Activated naive CD8-positive, alpha-beta T cell treated with anti-CD3 and anti-CD28 coated beads, Interleukin-2, amount 50 U/mL, for 24 hours (primary cell): ENCODE measurements around the gene HDAC7.
A peak's percentile ranks its signal among the peaks of the same experiment; 100 is the strongest.

Experiments used
- ATAC-seq: fragments of 150-1000 bp; cut with Tn5 transposase; one replicate; pipeline ENCODE4 v1.10.0; 2021
- DNase-seq: peaks from one replicate; pipeline ENCODE4 v3.0.0; 2021
- H3K27ac Mint-ChIP-seq: one replicate; pipeline ENCODE4 v1.8.0; 2021; ENCODE audit warnings: mild to moderate bottlenecking, mixed read lengths
- H3K27me3 Mint-ChIP-seq: one replicate; pipeline ENCODE4 v1.8.0; 2021; ENCODE audit warnings: mixed read lengths
- H3K36me3 Mint-ChIP-seq: one replicate; pipeline ENCODE4 v1.8.0; 2021; ENCODE audit warnings: low read depth, mixed read lengths
- H3K4me1 Mint-ChIP-seq: one replicate; pipeline ENCODE4 v1.8.0; 2021; ENCODE audit warnings: mixed read lengths
- H3K4me3 Mint-ChIP-seq: one replicate; pipeline ENCODE4 v1.8.0; 2021; ENCODE audit warnings: mild to moderate bottlenecking, moderate library complexity, mixed read lengths
- H3K9me3 Mint-ChIP-seq: one replicate; pipeline ENCODE4 v1.8.0; 2021; ENCODE audit warnings: mixed read lengths

The HDAC7 gene

DNA sequence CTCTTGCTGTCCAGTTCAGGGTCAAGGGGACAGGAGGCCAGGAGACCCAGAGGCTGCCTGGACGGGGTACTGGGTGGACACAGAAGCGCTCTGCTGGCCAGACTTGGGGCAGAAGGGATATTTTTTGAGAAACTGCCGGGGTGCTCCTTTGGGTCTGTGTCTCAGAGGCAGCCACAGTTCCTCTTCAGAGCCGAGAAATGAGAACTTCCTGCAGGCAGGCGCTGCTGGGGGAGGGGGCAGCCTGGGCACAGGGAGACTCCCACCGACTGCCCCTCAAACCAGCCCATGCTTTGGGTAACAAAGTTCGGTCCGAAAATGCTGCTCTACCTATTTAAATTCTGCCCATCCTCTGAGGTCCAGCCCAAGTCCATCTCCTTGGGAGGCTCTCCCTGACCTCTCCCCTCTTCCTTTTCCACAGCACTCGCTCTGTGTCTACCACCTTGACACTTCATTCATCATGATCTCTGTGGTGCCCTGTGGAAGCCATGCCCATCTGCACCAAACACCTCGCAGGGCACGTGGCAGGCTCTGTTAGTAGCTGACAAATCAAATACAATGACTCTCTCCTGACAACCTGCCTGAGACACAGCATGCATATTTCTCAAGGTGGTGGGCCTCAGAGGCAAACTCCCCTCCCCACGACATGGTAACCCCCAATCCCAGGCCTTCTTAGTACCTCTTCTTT lies 16.4 kb downstream of the HDAC7 start:
- ATAC-seq (no peak), DNase-seq (no peak)
- no peaks in the 10 kb centered on the region for H3K27me3 Mint-ChIP-seq
- H3K27ac Mint-ChIP-seq: peak overlapping the region; percentile 93
- H3K9me3 Mint-ChIP-seq: no peaks in the 10 kb centered on the region
- peaks cover 89% of the 10 kb centered on the region for H3K4me1 Mint-ChIP-seq
- peaks cover 36% of the 10 kb centered on the region for H3K36me3 Mint-ChIP-seq
- peak overlapping the region; percentile 16 for H3K4me3 Mint-ChIP-seq

DNA sequence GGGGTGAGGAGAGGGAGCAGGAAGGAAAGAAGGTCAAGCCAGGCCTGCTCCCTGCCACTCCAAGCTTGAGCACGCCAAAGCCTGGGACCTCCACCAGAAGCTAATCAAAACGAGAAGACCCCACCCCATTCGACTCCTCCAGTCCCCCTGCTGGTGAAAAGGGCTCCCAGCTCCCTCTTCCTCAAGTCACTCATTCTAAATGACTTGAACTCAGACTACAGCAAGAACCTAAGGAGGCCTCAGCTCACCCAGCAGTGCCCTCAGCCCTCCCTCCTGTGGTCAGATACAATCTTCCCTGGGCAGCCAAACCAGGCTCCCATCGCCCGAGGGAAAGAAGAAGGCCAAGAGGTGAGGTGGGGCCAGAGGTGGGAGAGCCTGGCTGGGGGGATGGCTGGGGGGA lies 17.4 kb downstream of the HDAC7 start:
- H3K27me3 Mint-ChIP-seq: no peaks in the 10 kb centered on the region
- ATAC-seq (no peak), DNase-seq (no peak)
- H3K36me3 Mint-ChIP-seq: peaks cover 36% of the 10 kb centered on the region
- H3K9me3 Mint-ChIP-seq: no peaks in the 10 kb centered on the region
- peak overlapping the region; percentile 93 for H3K27ac Mint-ChIP-seq
- no peak overlapping the region for H3K4me3 Mint-ChIP-seq
- peaks cover 81% of the 10 kb centered on the region for H3K4me1 Mint-ChIP-seq

DNA sequence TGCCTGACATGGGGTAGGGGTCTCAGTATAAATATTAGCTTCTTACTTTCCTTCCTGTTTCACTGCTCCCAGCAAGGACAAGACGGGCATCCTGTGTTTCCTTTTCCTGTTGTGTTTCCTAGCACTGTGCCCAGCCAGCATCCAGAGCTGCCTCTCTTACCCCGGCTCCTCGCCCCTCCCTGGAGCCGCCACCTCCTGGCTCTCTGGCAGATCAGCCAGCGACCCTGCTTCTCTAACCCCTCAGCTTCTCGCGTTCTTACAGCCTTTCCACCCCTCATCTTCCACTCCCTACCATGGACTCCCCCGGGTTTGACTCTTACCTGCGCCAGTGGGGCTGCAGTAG lies 17.8 kb downstream of the HDAC7 start:
- Mint-ChIP-seq H3K27me3 (no peaks in the 10 kb centered on the region), H3K36me3 (peaks cover 33% of the 10 kb centered on the region), H3K4me3 (no peak overlapping the region)

DNA sequence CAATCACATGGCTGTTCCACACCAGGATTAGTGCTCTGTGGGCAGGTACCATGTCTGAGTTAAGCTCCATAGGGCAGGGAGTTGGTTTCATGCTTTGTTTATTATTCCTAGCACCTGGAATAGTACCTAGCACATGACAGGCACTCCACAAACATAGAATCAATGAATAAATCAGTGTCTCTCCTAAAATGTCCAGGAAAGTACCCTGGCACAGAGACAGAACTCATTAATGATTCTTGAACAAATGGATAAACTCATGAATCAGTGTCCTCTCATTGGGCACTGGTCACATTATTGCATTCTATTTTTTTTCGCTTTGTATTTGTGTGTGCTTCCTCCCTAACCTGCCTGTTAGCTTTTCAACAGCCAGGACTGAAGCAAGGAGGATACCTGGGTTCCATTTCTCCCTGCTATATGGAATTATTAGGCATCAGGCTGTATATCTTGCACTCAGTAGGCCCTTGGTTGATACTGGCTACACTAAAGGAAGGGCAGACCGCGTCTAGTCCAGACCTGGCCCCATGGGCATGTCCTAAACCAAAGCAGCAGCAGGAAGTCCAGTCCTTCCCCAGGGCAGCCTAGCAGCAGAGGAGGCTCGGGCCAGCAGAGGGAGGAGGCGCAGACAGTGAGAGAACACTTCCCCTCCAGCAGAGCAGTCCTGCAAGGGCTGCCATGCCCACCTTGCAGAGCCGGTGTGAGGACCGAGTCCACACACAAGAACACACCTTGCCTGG lies 18.4 kb downstream of the HDAC7 start:
- Mint-ChIP-seq H3K36me3 (peaks cover 33% of the 10 kb centered on the region), H3K9me3 (no peaks in the 10 kb centered on the region), H3K27me3 (no peaks in the 10 kb centered on the region), H3K4me3 (no peak overlapping the region), H3K4me1 (peaks cover 71% of the 10 kb centered on the region), H3K27ac (peak overlapping the region; percentile 93)
- no peak for ATAC-seq
- DNase-seq: no peak

More for the DNA sequence above, 17.8 kb downstream of the HDAC7 start:
- DNase-seq: no peak
- Mint-ChIP-seq H3K9me3 (no peaks in the 10 kb centered on the region), H3K27ac (peak overlapping the region; percentile 93), H3K4me1 (peaks cover 76% of the 10 kb centered on the region)
- no peak for ATAC-seq

DNA sequence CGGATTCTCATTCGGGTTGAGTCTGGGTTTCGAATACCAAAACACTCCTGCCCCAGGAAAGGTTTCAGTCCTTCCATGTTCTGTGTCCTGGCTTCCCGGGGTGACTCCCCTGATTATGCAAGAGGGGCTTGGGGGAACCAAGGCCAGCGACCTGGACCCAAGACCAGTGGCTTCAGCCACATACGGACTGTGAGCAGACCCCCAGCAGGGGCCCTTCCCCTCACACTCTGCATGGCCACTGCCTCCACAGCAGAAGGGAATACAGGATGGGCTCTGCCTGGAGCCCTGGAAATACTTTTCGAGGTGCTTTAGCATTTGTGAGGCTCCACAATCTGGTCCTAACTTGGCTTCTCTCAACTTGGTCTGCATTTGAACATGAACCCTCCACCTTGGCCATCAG lies 19.1 kb downstream of the HDAC7 start:
- Mint-ChIP-seq H3K4me3 (no peak overlapping the region), H3K9me3 (no peaks in the 10 kb centered on the region)

DNA sequence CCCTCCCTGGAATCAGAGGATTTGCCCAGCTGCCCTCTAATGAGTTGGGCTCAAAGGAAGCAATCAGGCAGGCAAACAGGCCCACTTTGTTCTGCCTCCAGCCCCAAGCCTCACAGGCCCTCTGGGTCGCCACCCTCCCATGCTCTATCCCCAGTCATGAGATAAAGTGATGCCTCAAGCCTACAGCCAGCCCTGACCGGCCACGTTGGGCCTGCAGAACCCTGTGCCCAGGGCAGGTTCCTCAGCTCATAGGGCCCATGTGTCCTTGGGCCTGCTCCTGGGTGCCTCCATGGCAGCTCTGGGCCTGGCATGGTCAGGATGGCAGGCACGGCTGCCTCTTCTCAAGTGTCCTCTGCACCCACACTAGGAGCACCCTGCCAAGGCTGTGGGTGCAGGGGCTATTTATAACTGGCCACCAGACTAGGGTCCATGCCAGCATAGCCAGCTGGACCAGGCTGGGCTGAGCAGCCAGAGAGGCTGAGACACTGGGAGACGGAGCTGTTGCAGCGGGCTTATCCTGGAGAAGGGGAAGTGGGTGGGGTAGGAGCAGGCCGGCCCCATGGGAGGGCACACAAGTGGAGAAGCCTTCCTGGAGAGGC lies 20.2 kb downstream of the HDAC7 start:
- H3K4me3 Mint-ChIP-seq: no peak overlapping the region
- H3K9me3 Mint-ChIP-seq: no peaks in the 10 kb centered on the region
- no peaks in the 10 kb centered on the region for H3K27me3 Mint-ChIP-seq
- H3K4me1 Mint-ChIP-seq: peaks cover 52% of the 10 kb centered on the region
- H3K27ac Mint-ChIP-seq: peak overlapping the region; percentile 15
- DNase-seq (no peak), ATAC-seq (no peak)
- H3K36me3 Mint-ChIP-seq: peaks cover 24% of the 10 kb centered on the region

More for the DNA sequence above, 19.1 kb downstream of the HDAC7 start:
- Mint-ChIP-seq H3K27me3 (no peaks in the 10 kb centered on the region), H3K4me1 (peaks cover 63% of the 10 kb centered on the region), H3K27ac (peak overlapping the region; percentile 83), H3K36me3 (peaks cover 33% of the 10 kb centered on the region)
- DNase-seq (no peak), ATAC-seq (no peak)

DNA sequence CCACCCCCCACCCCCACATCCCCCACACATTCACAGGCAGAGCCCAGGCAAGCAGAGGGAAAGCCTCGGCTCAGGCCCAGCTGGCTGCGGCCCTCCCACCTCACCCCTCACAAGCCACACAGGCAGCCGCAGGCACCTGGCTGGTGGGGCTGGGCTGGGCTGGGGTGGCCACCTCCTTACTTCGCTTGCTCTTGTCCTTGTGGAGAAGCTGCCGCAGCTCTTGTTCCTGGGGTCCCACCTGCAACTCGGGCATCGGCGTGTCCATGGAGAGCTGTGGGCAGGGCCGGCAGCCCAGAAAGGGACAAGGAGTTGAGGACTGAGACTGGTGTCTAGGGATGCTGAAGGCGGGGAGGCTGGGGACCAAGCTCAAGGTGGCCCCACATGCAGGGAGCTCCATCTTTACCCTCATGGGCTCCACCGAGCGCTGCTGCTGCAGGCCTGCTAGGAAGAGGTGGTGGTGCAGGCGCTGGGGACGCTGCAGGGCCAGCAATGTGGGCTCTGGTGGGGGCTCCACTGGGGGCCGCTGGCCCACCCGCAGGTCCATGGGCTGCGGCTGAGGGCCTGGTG lies 21.2 kb downstream of the HDAC7 start:
- Mint-ChIP-seq H3K4me3 (no peak overlapping the region), H3K27ac (no peak overlapping the region), H3K9me3 (no peaks in the 10 kb centered on the region), H3K4me1 (peaks cover 42% of the 10 kb centered on the region), H3K27me3 (no peaks in the 10 kb centered on the region), H3K36me3 (peaks cover 25% of the 10 kb centered on the region)
- DNase-seq: no peak
- no peak for ATAC-seq

DNA sequence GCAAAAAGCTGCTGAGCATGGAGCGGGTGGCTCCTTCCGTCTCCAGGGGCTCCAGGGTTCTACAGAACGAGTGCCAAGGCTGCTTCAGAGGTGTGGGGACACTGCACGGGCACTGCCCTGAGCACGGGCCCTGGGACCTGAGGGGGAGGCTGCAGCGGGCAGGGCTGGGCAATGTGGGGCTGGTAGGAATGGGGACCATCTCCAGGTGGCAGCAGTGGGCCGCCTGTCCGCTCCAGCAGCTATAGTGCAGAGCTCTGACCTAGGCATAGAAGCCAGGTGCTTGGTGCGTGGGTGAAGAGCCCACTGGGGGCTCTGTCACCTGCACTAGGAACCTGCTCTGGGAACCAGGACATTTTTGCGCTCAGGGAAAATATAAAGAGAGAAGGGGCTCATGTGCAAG lies 22.3 kb downstream of the HDAC7 start:
- Mint-ChIP-seq H3K27ac (no peak overlapping the region), H3K9me3 (no peaks in the 10 kb centered on the region), H3K4me3 (no peak overlapping the region), H3K36me3 (peaks cover 29% of the 10 kb centered on the region), H3K27me3 (no peaks in the 10 kb centered on the region), H3K4me1 (peaks cover 32% of the 10 kb centered on the region)
- DNase-seq (no peak), ATAC-seq (peak; percentile 29)

DNA sequence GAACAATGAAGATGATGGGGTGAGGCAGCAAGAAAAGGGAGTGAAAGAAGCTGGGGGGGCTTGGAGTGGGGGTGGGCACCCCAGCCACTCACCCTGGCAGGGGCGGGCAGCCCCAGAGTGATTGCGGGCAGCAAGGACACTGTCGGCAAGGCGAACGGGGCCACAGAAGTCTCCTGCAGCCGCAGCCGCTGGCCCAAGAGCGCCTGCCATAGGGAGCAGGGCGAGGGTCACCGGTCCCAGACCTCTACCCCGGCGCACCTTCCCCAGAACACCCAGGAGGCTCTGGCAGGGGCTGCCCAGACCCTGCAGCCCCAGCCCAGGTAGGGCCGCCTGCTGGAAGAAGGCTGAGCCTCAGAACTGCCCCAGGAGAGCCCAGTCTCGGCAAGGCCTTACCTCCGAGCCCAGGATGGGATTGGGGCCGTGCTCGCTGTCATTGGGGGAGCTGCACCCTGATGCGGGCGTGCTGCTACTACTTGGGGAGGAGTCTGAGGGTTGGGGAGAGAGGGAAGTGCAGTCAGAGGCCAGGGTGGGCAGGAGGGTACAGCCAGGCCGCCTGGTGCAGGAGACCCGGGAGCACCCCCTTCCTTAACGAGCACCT lies 23.8 kb downstream of the HDAC7 start:
- no peak overlapping the region for H3K4me3 Mint-ChIP-seq
- H3K27me3 Mint-ChIP-seq: no peaks in the 10 kb centered on the region
- DNase-seq (no peak), ATAC-seq (no peak)
- H3K36me3 Mint-ChIP-seq: peaks cover 30% of the 10 kb centered on the region
- H3K27ac Mint-ChIP-seq: no peak overlapping the region
- H3K9me3 Mint-ChIP-seq: no peaks in the 10 kb centered on the region
- peaks cover 17% of the 10 kb centered on the region for H3K4me1 Mint-ChIP-seq

DNA sequence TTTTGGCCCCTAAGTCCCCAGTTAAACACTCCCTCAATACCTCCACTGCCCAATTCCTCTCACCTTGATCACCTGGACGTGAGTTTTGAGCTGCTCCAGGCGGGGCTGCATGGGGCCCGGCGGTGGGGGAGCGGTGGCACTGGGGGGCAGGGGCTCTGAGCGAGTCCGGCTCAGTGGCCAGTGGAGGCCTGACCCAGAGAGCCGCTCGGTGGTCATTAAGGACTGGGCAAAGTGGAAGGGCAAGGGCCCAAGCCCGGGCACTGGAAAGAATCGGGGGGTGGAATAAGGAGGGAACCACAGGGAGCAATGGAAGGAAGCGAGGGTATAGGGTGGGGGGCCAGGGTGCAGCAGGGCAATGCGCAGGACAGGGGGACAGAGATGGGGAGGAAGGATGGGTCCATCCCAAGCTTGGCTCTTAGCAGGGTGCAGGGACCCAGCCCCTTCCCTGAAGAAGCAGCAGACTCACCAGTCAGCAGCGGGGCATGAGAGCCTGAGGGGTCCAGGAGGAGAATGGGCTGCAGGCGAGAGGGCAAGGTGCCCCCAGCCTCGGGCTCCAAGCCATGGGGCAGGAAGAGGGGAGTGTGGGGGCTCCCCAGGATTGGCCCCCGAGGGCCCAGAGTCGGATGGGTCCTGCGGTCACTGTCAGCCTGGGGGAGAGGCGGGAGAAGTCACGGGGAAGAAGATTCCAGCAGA lies 24.4 kb downstream of the HDAC7 start:
- H3K36me3 Mint-ChIP-seq: peaks cover 34% of the 10 kb centered on the region
- H3K4me1 Mint-ChIP-seq: peaks cover 12% of the 10 kb centered on the region
- H3K4me3 Mint-ChIP-seq: no peak overlapping the region
- H3K27ac Mint-ChIP-seq: no peak overlapping the region
- DNase-seq (no peak), ATAC-seq (no peak)
- no peaks in the 10 kb centered on the region for H3K27me3 Mint-ChIP-seq
- no peaks in the 10 kb centered on the region for H3K9me3 Mint-ChIP-seq

DNA sequence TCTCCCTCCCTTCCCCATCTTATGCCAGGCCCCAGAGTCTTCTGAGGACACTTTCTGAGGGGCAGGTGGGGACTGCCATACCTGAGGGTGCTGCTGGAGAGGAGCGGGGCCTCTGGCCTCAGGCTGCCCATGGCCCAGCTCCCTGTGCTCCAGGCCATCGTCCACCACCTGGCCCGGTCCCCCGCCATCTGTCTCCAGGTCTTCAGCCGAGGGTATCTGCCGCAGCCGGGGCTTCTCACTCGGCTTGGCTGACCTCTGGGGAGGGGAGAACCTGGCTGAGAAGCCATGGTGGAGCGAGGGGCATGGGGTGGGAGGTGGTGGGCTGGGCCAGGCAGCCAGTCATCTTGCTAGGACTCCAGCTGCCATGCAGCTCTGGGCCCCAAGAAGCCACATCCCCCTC lies 25.0 kb downstream of the HDAC7 start:
- no peak overlapping the region for H3K4me3 Mint-ChIP-seq
- H3K27me3 Mint-ChIP-seq: no peaks in the 10 kb centered on the region
- H3K9me3 Mint-ChIP-seq: no peaks in the 10 kb centered on the region
- H3K27ac Mint-ChIP-seq: no peak overlapping the region
- ATAC-seq (no peak), DNase-seq (no peak)
- H3K4me1 Mint-ChIP-seq: peaks cover 12% of the 10 kb centered on the region
- peaks cover 34% of the 10 kb centered on the region for H3K36me3 Mint-ChIP-seq

DNA sequence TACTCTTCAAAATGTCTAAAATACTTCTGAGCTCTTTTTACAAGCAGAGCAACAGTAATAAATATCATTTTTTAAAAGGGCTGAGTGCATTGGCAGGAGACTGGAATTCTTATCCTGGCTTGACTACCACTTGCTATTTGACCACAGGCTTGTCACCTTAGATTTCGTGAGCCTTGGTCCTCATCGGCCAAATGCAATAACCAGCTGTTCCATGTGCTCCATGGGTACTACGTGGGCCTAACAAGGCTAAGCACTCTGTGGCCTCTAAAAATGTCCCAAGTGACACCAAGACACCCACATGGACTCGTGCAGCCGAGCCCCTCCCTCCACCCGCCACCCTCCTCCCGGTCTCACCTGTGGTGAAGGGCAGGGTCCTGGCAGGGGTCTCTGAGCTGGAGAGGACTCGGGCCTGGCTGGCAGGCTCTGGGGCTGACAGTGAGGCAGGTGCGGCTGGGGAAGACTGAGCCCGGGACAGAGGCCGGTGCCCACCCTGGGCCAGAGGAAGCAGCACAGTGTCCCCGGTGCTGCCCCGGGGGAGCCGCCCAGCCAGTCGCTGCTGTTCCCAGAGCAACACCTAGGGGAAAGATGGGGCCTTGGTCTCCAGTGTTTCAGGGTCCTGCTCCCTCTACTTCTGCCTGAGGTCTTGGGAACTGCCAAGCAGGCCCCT lies 26.6 kb downstream of the HDAC7 start:
- no peak overlapping the region for H3K27ac Mint-ChIP-seq
- no peak overlapping the region for H3K4me3 Mint-ChIP-seq
- DNase-seq (no peak), ATAC-seq (no peak)
- H3K9me3 Mint-ChIP-seq: no peaks in the 10 kb centered on the region
- H3K27me3 Mint-ChIP-seq: no peaks in the 10 kb centered on the region
- peaks cover 6% of the 10 kb centered on the region for H3K4me1 Mint-ChIP-seq
- H3K36me3 Mint-ChIP-seq: peaks cover 46% of the 10 kb centered on the region

DNA sequence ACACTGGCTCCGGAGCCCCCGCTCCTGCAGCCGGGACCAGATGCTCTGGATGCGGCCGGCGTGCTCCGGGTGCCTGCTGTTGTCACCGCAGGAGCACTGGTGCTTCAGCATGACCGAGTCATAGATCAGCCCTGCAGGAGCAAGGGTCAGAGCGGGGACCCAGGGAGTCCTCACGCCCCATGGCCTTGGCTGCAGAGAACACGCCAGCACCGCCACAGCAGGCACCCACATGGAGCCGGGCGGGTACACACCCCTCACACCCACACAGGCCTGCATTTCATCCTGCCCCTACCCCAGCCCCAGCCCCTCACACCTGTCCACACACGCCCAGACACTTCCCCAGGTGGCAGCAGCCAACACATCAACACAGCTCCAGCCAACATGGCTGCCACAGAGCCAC lies 27.8 kb downstream of the HDAC7 start:
- DNase-seq (no peak), ATAC-seq (no peak)
- Mint-ChIP-seq H3K9me3 (no peaks in the 10 kb centered on the region), H3K27ac (peak overlapping the region; percentile 52), H3K4me3 (no peak overlapping the region), H3K27me3 (no peaks in the 10 kb centered on the region), H3K36me3 (peaks cover 58% of the 10 kb centered on the region), H3K4me1 (peaks cover 17% of the 10 kb centered on the region)

DNA sequence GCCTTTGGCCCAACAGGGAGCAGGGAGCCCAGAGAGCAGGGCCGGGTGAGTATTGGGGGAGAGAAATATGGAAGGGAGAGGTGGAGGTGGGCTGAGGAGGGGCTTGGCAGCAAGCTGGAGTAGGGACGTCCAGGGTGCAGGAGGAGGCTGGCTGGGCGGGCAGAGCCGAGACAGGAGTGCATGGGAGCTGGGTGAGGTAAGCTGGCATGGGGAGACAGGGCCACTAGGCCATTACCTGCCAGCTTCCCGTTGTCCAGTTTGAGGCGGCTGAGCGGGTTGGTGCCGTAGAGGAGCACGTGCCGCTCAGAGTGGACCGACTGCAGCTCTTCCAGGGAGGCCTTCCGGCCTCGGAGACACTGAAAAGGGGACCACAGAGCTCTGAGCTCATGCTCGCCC lies 28.4 kb downstream of the HDAC7 start:
- peaks cover 22% of the 10 kb centered on the region for H3K4me1 Mint-ChIP-seq
- ATAC-seq (no peak), DNase-seq (no peak)
- peaks cover 64% of the 10 kb centered on the region for H3K36me3 Mint-ChIP-seq
- no peak overlapping the region for H3K4me3 Mint-ChIP-seq
- H3K27me3 Mint-ChIP-seq: no peaks in the 10 kb centered on the region
- no peak overlapping the region for H3K27ac Mint-ChIP-seq
- H3K9me3 Mint-ChIP-seq: no peaks in the 10 kb centered on the region
